ENCODE data around the gene CSMD2. TPM values are rescaled to one million over a fixed set of nuclear protein-coding genes. Genes with fewer than 3 reads are reported as not detected.
"Not testable (repeated sequence)": the region's sequence is repeated elsewhere in the genome, so short reads cannot be mapped to it uniquely, and the experiment has no call there.

CSMD2 gene
- total RNA-seq, 1 experiment from 2014 or later = 2.8 TPM

DNA sequence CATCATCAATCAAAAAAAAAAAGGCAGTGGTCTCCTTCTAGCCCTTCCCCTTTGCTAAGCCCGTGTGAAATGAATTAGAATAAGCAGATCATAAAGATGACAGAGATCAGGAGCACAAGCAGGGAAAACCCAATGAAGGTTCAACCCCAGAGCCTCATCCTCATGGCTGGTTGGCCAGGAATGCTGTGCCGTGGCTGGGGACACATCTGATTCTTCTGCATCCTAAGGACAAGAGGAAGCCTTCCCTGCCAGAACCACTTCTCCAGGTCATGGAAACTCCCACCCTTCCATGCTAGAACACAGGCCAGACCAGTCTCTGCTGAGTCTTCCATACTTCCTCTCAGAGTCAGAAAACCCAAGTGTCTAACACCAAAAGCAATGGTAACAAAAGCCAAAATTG lies 81.1 kb downstream of the CSMD2 start:
- H3K4me3 ChIP-seq (ENCODE audit: low read depth, low read length, poor library complexity, severe bottlenecking) = no peak overlapping the region
- no TSS peak for BruUV-seq (replicated peaks)
- POLR2A ChIA-PET (ENCODE audit: low non-redundant PET) = interaction anchor here (0.6 kb wide), 1 partner anchor 754 kb away, joined by 3 read pairs; no protein-coding TSS in a partner anchor
- no peak for DNase-seq (ENCODE audit: low spot score)
- H3K27me3 ChIP-seq (replicated peaks; ENCODE audit: insufficient read depth, low read depth, low read length, poor library complexity) = no peaks in the 10 kb centered on the region
- intact Hi-C loops (cut with micrococcal nuclease; ENCODE audit: unreplicated experiment) = no loop called here
- no peak overlapping the region for H3K27ac ChIP-seq (ENCODE audit: low read depth, low read length, poor library complexity, severe bottlenecking)
- no peaks in the 10 kb centered on the region for H3K36me3 ChIP-seq (ENCODE audit: insufficient read depth, low read length, poor library complexity, severe bottlenecking)
- CTCF ChIA-PET = no interaction called here
- H3K9me3 ChIP-seq (ENCODE audit: low read depth, low read length, poor library complexity, severe bottlenecking) = no peaks in the 10 kb centered on the region
- TF ChIP-seq EZH2 (IDR thresholded peaks at IDR 0.05; ENCODE audit: borderline replicate concordance, low read depth, low read length, poor library complexity, severe bottlenecking) = no peak
- no peak for TF ChIP-seq CTCF (conservative IDR thresholded peaks at IDR 0.05; ENCODE audit: low read depth, low read length)
- no peaks in the 10 kb centered on the region for H3K4me1 ChIP-seq (ENCODE audit: insufficient read depth, low read length, poor library complexity, severe bottlenecking)

DNA sequence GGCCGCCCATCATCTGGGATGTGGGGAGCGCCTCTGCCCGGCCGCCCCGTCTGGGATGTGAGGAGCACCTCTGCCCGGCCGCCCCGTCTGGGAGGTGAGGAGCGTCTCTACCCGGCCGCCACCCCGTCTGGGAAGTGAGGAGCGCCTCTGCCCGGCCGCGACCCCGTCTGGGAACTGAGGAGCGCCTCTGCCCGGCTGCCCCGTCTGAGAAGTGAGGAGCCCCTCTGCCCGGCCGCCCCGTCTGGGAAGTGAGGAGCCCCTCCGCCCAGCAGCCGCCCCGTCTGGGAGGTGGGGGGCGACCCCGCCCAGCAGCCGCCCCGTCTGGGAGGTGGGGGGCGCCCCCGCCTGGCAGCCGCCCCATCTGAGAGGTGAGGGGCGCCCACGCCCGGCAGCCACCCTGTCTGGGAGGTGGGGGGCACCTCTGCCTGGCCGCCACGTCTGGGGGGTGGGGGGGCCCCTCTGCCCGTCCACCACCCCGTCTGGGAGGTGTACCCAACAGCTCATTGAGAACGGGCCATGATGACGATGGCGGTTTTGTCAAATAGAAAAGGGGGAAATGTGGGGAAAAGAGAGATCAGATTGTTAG lies 82.9 kb downstream of the CSMD2 start:
- BruUV-seq (replicated peaks); H3K4me3 ChIP-seq (ENCODE audit: low read depth, low read length, poor library complexity, severe bottlenecking); DNase-seq (ENCODE audit: low spot score); H3K9me3 ChIP-seq (ENCODE audit: low read depth, low read length, poor library complexity, severe bottlenecking); H3K36me3 ChIP-seq (ENCODE audit: insufficient read depth, low read length, poor library complexity, severe bottlenecking); CTCF ChIA-PET; H3K4me1 ChIP-seq (ENCODE audit: insufficient read depth, low read length, poor library complexity, severe bottlenecking); intact Hi-C loops (cut with micrococcal nuclease; ENCODE audit: unreplicated experiment); POLR2A ChIA-PET (ENCODE audit: low non-redundant PET); H3K27me3 ChIP-seq (replicated peaks; ENCODE audit: insufficient read depth, low read depth, low read length, poor library complexity); H3K27ac ChIP-seq (ENCODE audit: low read depth, low read length, poor library complexity, severe bottlenecking): not testable (repeated sequence)

DNA sequence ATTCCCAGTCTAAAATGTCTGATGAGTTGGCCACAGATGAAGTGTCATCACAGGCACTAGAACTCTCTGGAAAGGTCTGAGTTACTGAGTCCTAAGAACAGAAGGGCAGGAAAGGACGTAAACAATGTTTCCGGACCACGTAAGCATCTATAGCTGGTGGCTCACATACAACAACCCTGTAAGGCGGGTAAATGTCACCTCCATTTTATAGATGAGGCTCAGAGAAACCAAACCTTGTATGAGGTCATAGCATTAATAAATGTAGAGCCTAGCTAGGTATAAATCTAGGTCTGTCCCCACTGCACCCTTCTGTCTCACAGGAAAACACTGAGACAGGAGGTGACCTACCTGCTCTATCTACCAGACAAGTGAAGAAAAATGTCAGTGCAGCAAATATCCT lies 86.6 kb downstream of the CSMD2 start:
- DNase-seq (ENCODE audit: low spot score) = no peak
- intact Hi-C loops (cut with micrococcal nuclease; ENCODE audit: unreplicated experiment) = no loop called here
- BruUV-seq (replicated peaks) = no TSS peak
- H3K9me3 ChIP-seq (ENCODE audit: low read depth, low read length, poor library complexity, severe bottlenecking) = no peaks in the 10 kb centered on the region
- H3K36me3 ChIP-seq (ENCODE audit: insufficient read depth, low read length, poor library complexity, severe bottlenecking) = no peaks in the 10 kb centered on the region
- H3K4me3 ChIP-seq (ENCODE audit: low read depth, low read length, poor library complexity, severe bottlenecking) = no peak overlapping the region
- no peak overlapping the region for H3K27ac ChIP-seq (ENCODE audit: low read depth, low read length, poor library complexity, severe bottlenecking)
- no peaks in the 10 kb centered on the region for H3K27me3 ChIP-seq (replicated peaks; ENCODE audit: insufficient read depth, low read depth, low read length, poor library complexity)
- CTCF ChIA-PET = no interaction called here
- POLR2A ChIA-PET (ENCODE audit: low non-redundant PET) = no interaction called here
- TF ChIP-seq EZH2 (IDR thresholded peaks at IDR 0.05; ENCODE audit: borderline replicate concordance, low read depth, low read length, poor library complexity, severe bottlenecking) (no peak), CTCF (conservative IDR thresholded peaks at IDR 0.05; ENCODE audit: low read depth, low read length) (no peak)
- H3K4me1 ChIP-seq (ENCODE audit: insufficient read depth, low read length, poor library complexity, severe bottlenecking) = no peaks in the 10 kb centered on the region

DNA sequence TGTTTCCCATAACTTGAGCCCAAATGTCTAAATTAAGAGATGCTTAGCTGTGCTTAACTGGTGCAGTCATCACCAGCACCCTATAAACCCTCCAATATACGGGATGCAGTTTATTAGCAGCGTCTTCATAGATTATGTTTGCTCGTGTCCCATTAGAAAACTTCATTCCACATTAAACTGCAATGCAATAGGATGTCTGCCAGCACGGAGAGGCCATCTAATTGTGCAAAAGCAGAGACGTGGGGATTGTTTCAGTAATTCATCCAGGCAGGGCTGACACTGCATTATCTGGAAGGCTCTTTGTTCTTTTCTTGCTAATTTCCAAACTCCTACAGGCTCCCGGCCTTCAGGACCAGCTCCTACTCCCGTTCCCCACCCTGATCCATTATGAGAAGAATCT lies 89.5 kb downstream of the CSMD2 start:
- no TSS peak for BruUV-seq (replicated peaks)
- Histone ChIP-seq H3K36me3 (ENCODE audit: insufficient read depth, low read length, poor library complexity, severe bottlenecking) (no peaks in the 10 kb centered on the region), H3K9me3 (ENCODE audit: low read depth, low read length, poor library complexity, severe bottlenecking) (no peaks in the 10 kb centered on the region), H3K27me3 (replicated peaks; ENCODE audit: insufficient read depth, low read depth, low read length, poor library complexity) (no peaks in the 10 kb centered on the region), H3K4me3 (ENCODE audit: low read depth, low read length, poor library complexity, severe bottlenecking) (no peak overlapping the region), H3K4me1 (ENCODE audit: insufficient read depth, low read length, poor library complexity, severe bottlenecking) (no peaks in the 10 kb centered on the region), H3K27ac (ENCODE audit: low read depth, low read length, poor library complexity, severe bottlenecking) (no peak overlapping the region)
- intact Hi-C loops (cut with micrococcal nuclease; ENCODE audit: unreplicated experiment) = no loop called here
- TF ChIP-seq EZH2 (IDR thresholded peaks at IDR 0.05; ENCODE audit: borderline replicate concordance, low read depth, low read length, poor library complexity, severe bottlenecking) = no peak
- no peak for TF ChIP-seq CTCF (conservative IDR thresholded peaks at IDR 0.05; ENCODE audit: low read depth, low read length)
- no peak for DNase-seq (ENCODE audit: low spot score)
- ChIA-PET POLR2A (ENCODE audit: low non-redundant PET) (no interaction called here), CTCF (no interaction called here)
